Stomach smooth muscle (tissue), 2 donors: ENCODE measurements around the gene IRAK1BP1.
"Not testable (repeated sequence)": the region's sequence is repeated elsewhere in the genome, so short reads cannot be mapped to it uniquely, and the experiment has no call there.

ENCODE experiments used
- H3K27ac ChIP-seq: one replicate; pipeline ENCODE4 v1.7.0; 2013; ENCODE audit warnings: mild to moderate bottlenecking, low read length, inconsistent platforms
- H3K27me3 ChIP-seq, 2 donors: one replicate each; pipeline ENCODE4 v1.7.0; 2013; ENCODE audit warnings: low read length in 2 of 2; ENCODE audit not compliant: insufficient read depth in 2 of 2, control insufficient read depth in 1 of 2
- H3K36me3 ChIP-seq, 2 donors: one replicate each; pipeline ENCODE4 v1.7.0; 2013; ENCODE audit warnings: low read length in 2 of 2; ENCODE audit not compliant: control insufficient read depth in 2 of 2, insufficient read depth in 2 of 2
- H3K4me1 ChIP-seq: one replicate; pipeline ENCODE4 v1.7.0; 2013; ENCODE audit warnings: low read length; ENCODE audit not compliant: control insufficient read depth, insufficient read depth
- H3K4me3 ChIP-seq, 2 donors: one replicate each; pipeline ENCODE4 v1.7.0; 2013; ENCODE audit warnings: low read length in 2 of 2
- H3K9ac ChIP-seq, 2 donors: one replicate each; pipeline ENCODE4 v1.7.0; 2013; ENCODE audit warnings: low read length in 2 of 2, mild to moderate bottlenecking in 1 of 2
- H3K9me3 ChIP-seq, 2 donors: one replicate each; pipeline ENCODE4 v1.7.0; 2013; ENCODE audit warnings: low read length in 2 of 2; ENCODE audit not compliant: control insufficient read depth in 2 of 2
- donor health status: healthy.
- donor health status: Pancreatic carcinoma.

IRAK1BP1 gene

GRCh38 chr6:78883651-78884050 is 16.3 kb downstream of the IRAK1BP1 start:
- no peaks in the 10 kb centered on the region for H3K36me3 ChIP-seq

GRCh38 chr6:78889901-78890300 is 22.6 kb downstream of the IRAK1BP1 start:
- not testable (repeated sequence) for H3K27me3 ChIP-seq, H3K36me3 ChIP-seq, H3K9ac ChIP-seq, H3K9me3 ChIP-seq, H3K4me1 ChIP-seq, H3K4me3 ChIP-seq, H3K27ac ChIP-seq

More at GRCh38 chr6:78883651-78884050, 16.3 kb downstream of the IRAK1BP1 start:
- no peaks in the 10 kb centered on the region for H3K27me3 ChIP-seq
- H3K9me3 ChIP-seq, result no peaks in the 10 kb centered on the region
- no peak overlapping the region for H3K27ac ChIP-seq
- H3K4me3 ChIP-seq, result no peak overlapping the region
- H3K9ac ChIP-seq, result no peak overlapping the region
- no peaks in the 10 kb centered on the region for H3K4me1 ChIP-seq

GRCh38 chr6:78896227-78896626 is 28.9 kb downstream of the IRAK1BP1 start:
- no peak overlapping the region for H3K4me3 ChIP-seq
- no peaks in the 10 kb centered on the region for H3K4me1 ChIP-seq
- H3K9me3 ChIP-seq, result no peaks in the 10 kb centered on the region
- H3K27me3 ChIP-seq, result no peaks in the 10 kb centered on the region
- no peak overlapping the region for H3K9ac ChIP-seq
- H3K27ac ChIP-seq, result no peak overlapping the region
- H3K36me3 ChIP-seq, result no peaks in the 10 kb centered on the region

GRCh38 chr6:78908621-78909020 is 41.3 kb downstream of the IRAK1BP1 start:
- peaks cover 2% of the 10 kb centered on the region for H3K4me1 ChIP-seq
- H3K36me3 ChIP-seq, result no peaks in the 10 kb centered on the region
- peaks cover 2 to 13% of the 10 kb centered on the region in 2 donors for H3K27me3 ChIP-seq
- no peak overlapping the region for H3K4me3 ChIP-seq
- no peak overlapping the region for H3K27ac ChIP-seq
- H3K9ac ChIP-seq, result no peak overlapping the region
- no peaks in the 10 kb centered on the region for H3K9me3 ChIP-seq

GRCh38 chr6:78909391-78909790 is 42.0 kb downstream of the IRAK1BP1 start:
- Histone ChIP-seq H3K27ac (no peak overlapping the region), H3K36me3 (no peaks in the 10 kb centered on the region), H3K27me3 (peaks cover 2 to 13% of the 10 kb centered on the region in 2 donors), H3K9ac (no peak overlapping the region), H3K4me3 (no peak overlapping the region), H3K4me1 (peaks cover 2% of the 10 kb centered on the region), H3K9me3 (no peaks in the 10 kb centered on the region)

- no peak overlapping the region for H3K9ac ChIP-seq
- H3K27me3 ChIP-seq, result peaks cover 2 to 13% of the 10 kb centered on the region in 2 donors
- H3K27ac ChIP-seq, result no peak overlapping the region
- H3K36me3 ChIP-seq, result no peaks in the 10 kb centered on the region
- H3K4me3 ChIP-seq, result peak overlapping the region; percentile 27 to 64
- peaks cover 2% of the 10 kb centered on the region for H3K4me1 ChIP-seq
- no peaks in the 10 kb centered on the region for H3K9me3 ChIP-seq
These were observed 42.7 kb downstream of the IRAK1BP1 start for GRCh38 chr6:78910010-78910409.

- Histone ChIP-seq H3K27ac (no peak overlapping the region), H3K9ac (no peak overlapping the region), H3K27me3 (peaks cover 2 to 13% of the 10 kb centered on the region in 2 donors), H3K4me1 (peaks cover 2% of the 10 kb centered on the region), H3K9me3 (no peaks in the 10 kb centered on the region), H3K4me3 (peak overlapping the region; percentile 27 to 64), H3K36me3 (no peaks in the 10 kb centered on the region)
These were observed 43.3 kb downstream of the IRAK1BP1 start for GRCh38 chr6:78910591-78911171.

GRCh38 chr6:78911218-78911940 is 44.0 kb downstream of the IRAK1BP1 start:
- Histone ChIP-seq H3K4me3 (peak overlapping the region in 1 of 2 donors; percentile 64), H3K9me3 (no peaks in the 10 kb centered on the region), H3K4me1 (peaks cover 2% of the 10 kb centered on the region), H3K36me3 (no peaks in the 10 kb centered on the region), H3K27ac (no peak overlapping the region), H3K9ac (no peak overlapping the region), H3K27me3 (peaks cover 2 to 13% of the 10 kb centered on the region in 2 donors)

- Histone ChIP-seq H3K9ac (no peak overlapping the region), H3K4me3 (no peak overlapping the region), H3K36me3 (no peaks in the 10 kb centered on the region), H3K27me3 (no peaks in the 10 kb centered on the region), H3K9me3 (no peaks in the 10 kb centered on the region), H3K27ac (no peak overlapping the region), H3K4me1 (no peaks in the 10 kb centered on the region)
These were observed 49.1 kb downstream of the IRAK1BP1 start for GRCh38 chr6:78916411-78916810.

- Histone ChIP-seq H3K9me3 (no peaks in the 10 kb centered on the region), H3K9ac (no peak overlapping the region), H3K4me1 (no peaks in the 10 kb centered on the region), H3K27me3 (no peaks in the 10 kb centered on the region), H3K4me3 (no peak overlapping the region), H3K27ac (no peak overlapping the region), H3K36me3 (no peaks in the 10 kb centered on the region)
These were observed 50.4 kb downstream of the IRAK1BP1 start for GRCh38 chr6:78917788-78918187.

GRCh38 chr6:78921168-78921567 is 53.8 kb downstream of the IRAK1BP1 start:
- H3K4me1 ChIP-seq, H3K9me3 ChIP-seq, H3K9ac ChIP-seq, H3K36me3 ChIP-seq, H3K4me3 ChIP-seq, H3K27me3 ChIP-seq, H3K27ac ChIP-seq: not testable (repeated sequence)
